Heart left ventricle (tissue), 13 donors: ENCODE measurements around the gene YJEFN3.

Experiments used
- POLR2A ChIP-seq, 2 donors: fragments of 450-650 bp; IDR thresholded peaks; one replicate each; pipeline ENCODE4 v1.6.1; 2017; ENCODE audit warnings: antibody characterized with exemption in 2 of 2, mild to moderate bottlenecking in 2 of 2, moderate library complexity in 2 of 2
- TF ChIP-seq, protein P1 (sequence below), 12 donors: fragments of 200-600 bp; sonication (generic) in 4 of 12; IDR thresholded peaks; one replicate each; pipeline versions ENCODE4 v1.5.0 to v1.8.0; 2018 to 2022; ENCODE audit warnings: antibody characterized with exemption in 12 of 12, mild to moderate bottlenecking in 5 of 12
- donor health status: ischemic (EF 13 %, LVEDD 7.1; RV severe dilation, severe dysfunction).
- donor health status: DM: no; HTN: yes; CAD: no.
- donor health status: DM: no; HTN: no; CAD: no.
- donor health status: ischemic (EF 25% LVEDD 6.9; RV normal size, moderate dysfunction).
- donor health status: ischemic (EF 25% LVEDD 5.7; RV mildly dilated, moderate dysfunction).
- donor health status: ischemic (EF 35%, LVEDD 5.7; RV mildly dilated, moderate dysfunction).
- donor health status: nonischemic (EF 11% LVEDD 7.7; RV severe dilation, severe dysfunction).
- donor health status: DM: yes; HTN: yes; CAD: no.
- donor health status: PGD.
- donor health status: ischemic (EF 29% LVEDD 5.4; RV normal size, mild dysfunction).
- donor health status: nonischemic (EF 23%, LVEDD 6.1; RV moderate dilation, normal function).

- TF ChIP-seq, protein P1, sequence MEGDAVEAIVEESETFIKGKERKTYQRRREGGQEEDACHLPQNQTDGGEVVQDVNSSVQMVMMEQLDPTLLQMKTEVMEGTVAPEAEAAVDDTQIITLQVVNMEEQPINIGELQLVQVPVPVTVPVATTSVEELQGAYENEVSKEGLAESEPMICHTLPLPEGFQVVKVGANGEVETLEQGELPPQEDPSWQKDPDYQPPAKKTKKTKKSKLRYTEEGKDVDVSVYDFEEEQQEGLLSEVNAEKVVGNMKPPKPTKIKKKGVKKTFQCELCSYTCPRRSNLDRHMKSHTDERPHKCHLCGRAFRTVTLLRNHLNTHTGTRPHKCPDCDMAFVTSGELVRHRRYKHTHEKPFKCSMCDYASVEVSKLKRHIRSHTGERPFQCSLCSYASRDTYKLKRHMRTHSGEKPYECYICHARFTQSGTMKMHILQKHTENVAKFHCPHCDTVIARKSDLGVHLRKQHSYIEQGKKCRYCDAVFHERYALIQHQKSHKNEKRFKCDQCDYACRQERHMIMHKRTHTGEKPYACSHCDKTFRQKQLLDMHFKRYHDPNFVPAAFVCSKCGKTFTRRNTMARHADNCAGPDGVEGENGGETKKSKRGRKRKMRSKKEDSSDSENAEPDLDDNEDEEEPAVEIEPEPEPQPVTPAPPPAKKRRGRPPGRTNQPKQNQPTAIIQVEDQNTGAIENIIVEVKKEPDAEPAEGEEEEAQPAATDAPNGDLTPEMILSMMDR (IDR thresholded peaks at IDR 0.05), result no peak
- no peak for TF ChIP-seq POLR2A (IDR thresholded peaks at IDR 0.05)
These were observed 45.7 kb upstream of the YJEFN3 start for GRCh38 chr19:19482809-19483596.
